Stimulated activated CD4-positive, alpha-beta T cell treated with anti-CD3 and anti-CD28 coated beads, Interleukin-4, amount 100 ng/mL, for 4 hours (primary cell): Measurements from ENCODE around the gene DCUN1D2.
A peak's percentile ranks its signal among the peaks of the same experiment; 100 is the strongest.
"Not testable (repeated sequence)": the region's sequence is repeated elsewhere in the genome, so short reads cannot be mapped to it uniquely, and the experiment has no call there.

Experiments used
- DNase-seq, 2 experiments: peaks; one replicate each; pipeline ENCODE4 v3.0.0-alpha.2; 2020

Gene DCUN1D2

GRCh38 chr13:113489549-113490495 is 689 bp downstream of the DCUN1D2 start:
- DNase-seq = peak; percentile 26 to 32

GRCh38 chr13:113489171-113489548 is 1.4 kb downstream of the DCUN1D2 start:
- no peak for DNase-seq

- DNase-seq = no peak
These were observed 2.2 kb downstream of the DCUN1D2 start for GRCh38 chr13:113488283-113488682.

- no peak for DNase-seq
These were observed 3.8 kb downstream of the DCUN1D2 start for GRCh38 chr13:113486698-113487097.

GRCh38 chr13:113485545-113485944 is 5.0 kb downstream of the DCUN1D2 start:
- no peak for DNase-seq

GRCh38 chr13:113483504-113484293 is 6.8 kb downstream of the DCUN1D2 start:
- DNase-seq = no peak

GRCh38 chr13:113483081-113483480 is 7.4 kb downstream of the DCUN1D2 start:
- DNase-seq = no peak

- DNase-seq = no peak
These were observed 11.3 kb downstream of the DCUN1D2 start for GRCh38 chr13:113479179-113479578.

GRCh38 chr13:113477724-113478123 is 12.8 kb downstream of the DCUN1D2 start:
- DNase-seq = no peak

- no peak for DNase-seq
These were observed 13.7 kb downstream of the DCUN1D2 start for GRCh38 chr13:113476811-113477210.

- no peak for DNase-seq
These were observed 14.6 kb downstream of the DCUN1D2 start for GRCh38 chr13:113475911-113476310.

GRCh38 chr13:113475280-113475679 is 15.2 kb downstream of the DCUN1D2 start:
- DNase-seq = no peak

GRCh38 chr13:113474179-113474578 is 16.3 kb downstream of the DCUN1D2 start:
- no peak for DNase-seq

GRCh38 chr13:113472355-113473025 is 18.0 kb downstream of the DCUN1D2 start:
- DNase-seq = no peak

- DNase-seq = no peak
These were observed 18.7 kb downstream of the DCUN1D2 start for GRCh38 chr13:113471844-113472243.

GRCh38 chr13:113470635-113471163 is 19.8 kb downstream of the DCUN1D2 start:
- not testable (repeated sequence) for DNase-seq

- no peak for DNase-seq
These were observed 20.4 kb downstream of the DCUN1D2 start for GRCh38 chr13:113470073-113470472.

GRCh38 chr13:113469582-113469981 is 20.9 kb downstream of the DCUN1D2 start:
- DNase-seq = no peak

- DNase-seq = no peak
These were observed 21.9 kb downstream of the DCUN1D2 start for GRCh38 chr13:113468472-113469201.

- DNase-seq = no peak
These were observed 22.5 kb downstream of the DCUN1D2 start for GRCh38 chr13:113468029-113468428.

- DNase-seq = no peak
These were observed 24.1 kb downstream of the DCUN1D2 start for GRCh38 chr13:113466383-113466782.

- no peak for DNase-seq
These were observed 25.2 kb downstream of the DCUN1D2 start for GRCh38 chr13:113465300-113465699.
